IMR-90 (cell line): ENCODE results near the gene YTHDF2.
"Not testable (repeated sequence)": the region's sequence is repeated elsewhere in the genome, so short reads cannot be mapped to it uniquely, and the experiment has no call there.

ENCODE experiments used
- MAZ ChIP-seq: IDR thresholded peaks from 2 replicates; pipeline ENCODE4 v1.6.1; 2012; ENCODE audit warnings: low read depth, mild to moderate bottlenecking, low read length, improper control_type of control experiment, moderate library complexity, borderline replicate concordance
- POLR2A ChIP-seq: IDR thresholded peaks from 2 replicates; pipeline ENCODE4 v1.6.1; 2012; ENCODE audit warnings: mild to moderate bottlenecking, low read depth, low read length
- RCOR1 ChIP-seq: IDR thresholded peaks from 2 replicates; pipeline ENCODE4 v1.6.1; 2012; ENCODE audit warnings: mild to moderate bottlenecking, low read length, improper control_type of control experiment; ENCODE audit not compliant: insufficient replicate concordance
- SMC3 ChIP-seq: fragments of 150-350 bp; IDR thresholded peaks from 2 replicates; pipeline ENCODE4 v1.6.1; 2016; ENCODE audit warnings: low read depth, mild to moderate bottlenecking, antibody characterized with exemption, low read length, moderate library complexity
- TF ChIP-seq, protein P1 (sequence below): conservative IDR thresholded peaks from 2 replicates; pipeline ENCODE4 v1.5.1; 2012; ENCODE audit warnings: mild to moderate bottlenecking, low read depth, low read length, improper control_type of control experiment

DNA sequence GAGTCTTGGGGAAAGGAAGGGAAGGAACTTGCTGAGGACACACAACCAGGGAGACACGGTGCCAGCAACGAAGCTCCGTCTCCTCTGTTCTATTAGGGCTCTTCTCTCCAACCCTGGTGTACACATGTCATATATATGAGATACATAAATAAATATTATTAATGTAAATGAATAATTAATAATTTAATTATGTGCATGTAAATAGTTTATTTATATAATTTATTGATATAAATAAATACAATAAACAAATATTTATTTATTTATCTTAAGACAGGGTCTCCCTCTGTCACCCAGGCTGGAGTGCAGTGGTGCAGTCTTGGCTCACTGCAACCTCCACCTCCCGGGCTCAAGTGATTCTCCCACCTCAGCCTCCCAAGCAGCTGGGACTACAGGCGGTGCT, 57.8 kb downstream of the YTHDF2 start:
- not testable (repeated sequence) for TF ChIP-seq MAZ, RCOR1, POLR2A, SMC3
- TF ChIP-seq, protein P1, sequence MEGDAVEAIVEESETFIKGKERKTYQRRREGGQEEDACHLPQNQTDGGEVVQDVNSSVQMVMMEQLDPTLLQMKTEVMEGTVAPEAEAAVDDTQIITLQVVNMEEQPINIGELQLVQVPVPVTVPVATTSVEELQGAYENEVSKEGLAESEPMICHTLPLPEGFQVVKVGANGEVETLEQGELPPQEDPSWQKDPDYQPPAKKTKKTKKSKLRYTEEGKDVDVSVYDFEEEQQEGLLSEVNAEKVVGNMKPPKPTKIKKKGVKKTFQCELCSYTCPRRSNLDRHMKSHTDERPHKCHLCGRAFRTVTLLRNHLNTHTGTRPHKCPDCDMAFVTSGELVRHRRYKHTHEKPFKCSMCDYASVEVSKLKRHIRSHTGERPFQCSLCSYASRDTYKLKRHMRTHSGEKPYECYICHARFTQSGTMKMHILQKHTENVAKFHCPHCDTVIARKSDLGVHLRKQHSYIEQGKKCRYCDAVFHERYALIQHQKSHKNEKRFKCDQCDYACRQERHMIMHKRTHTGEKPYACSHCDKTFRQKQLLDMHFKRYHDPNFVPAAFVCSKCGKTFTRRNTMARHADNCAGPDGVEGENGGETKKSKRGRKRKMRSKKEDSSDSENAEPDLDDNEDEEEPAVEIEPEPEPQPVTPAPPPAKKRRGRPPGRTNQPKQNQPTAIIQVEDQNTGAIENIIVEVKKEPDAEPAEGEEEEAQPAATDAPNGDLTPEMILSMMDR, result not testable (repeated sequence)
